Measurements from ENCODE around the gene SPEF2.

The SPEF2 gene

GRCh38 chr5:35755966-35756365, 138.3 kb downstream of the SPEF2 start:
- DNase-seq = no peak
- no peak for TF ChIP-seq CTCF (IDR thresholded peaks at IDR 0.05)
- no peak overlapping the region for H3K4me3 ChIP-seq
- H3K27ac ChIP-seq = no peak overlapping the region
- intact Hi-C loops (cut with DNase I; ENCODE audit: low total_unique reads) = no loop called here
- no peaks in the 10 kb centered on the region for H3K36me3 ChIP-seq
- H3K9me3 ChIP-seq = no peaks in the 10 kb centered on the region
- no peaks in the 10 kb centered on the region for H3K4me1 ChIP-seq
- no peaks in the 10 kb centered on the region for H3K27me3 ChIP-seq

- Histone ChIP-seq H3K4me1 (no peaks in the 10 kb centered on the region), H3K27ac (no peak overlapping the region), H3K9me3 (no peaks in the 10 kb centered on the region), H3K27me3 (no peaks in the 10 kb centered on the region), H3K36me3 (no peaks in the 10 kb centered on the region), H3K4me3 (no peak overlapping the region)
- DNase-seq = no peak
- TF ChIP-seq CTCF (IDR thresholded peaks at IDR 0.05) = no peak
- intact Hi-C loops (cut with DNase I; ENCODE audit: low total_unique reads) = no loop called here
Observed at GRCh38 chr5:35758151-35758724, 140.6 kb downstream of the SPEF2 start.

- H3K27ac ChIP-seq = no peak overlapping the region
- H3K27me3 ChIP-seq = no peaks in the 10 kb centered on the region
- H3K4me1 ChIP-seq = no peaks in the 10 kb centered on the region
- H3K36me3 ChIP-seq = no peaks in the 10 kb centered on the region
- intact Hi-C loops (cut with DNase I; ENCODE audit: low total_unique reads) = loop anchor here (10.0 kb wide), 1 partner anchor 163 kb away; no protein-coding TSS in a partner anchor
- DNase-seq = no peak
- H3K4me3 ChIP-seq = no peak overlapping the region
- no peaks in the 10 kb centered on the region for H3K9me3 ChIP-seq
- TF ChIP-seq CTCF (IDR thresholded peaks at IDR 0.05) = no peak
Observed at GRCh38 chr5:35761541-35761940, 143.9 kb downstream of the SPEF2 start.

- intact Hi-C loops (cut with DNase I; ENCODE audit: low total_unique reads) = loop anchor here (10.0 kb wide), 1 partner anchor 162 kb away; no protein-coding TSS in a partner anchor
- no peaks in the 10 kb centered on the region for H3K36me3 ChIP-seq
- H3K9me3 ChIP-seq = no peaks in the 10 kb centered on the region
- no peaks in the 10 kb centered on the region for H3K27me3 ChIP-seq
- H3K4me3 ChIP-seq = no peak overlapping the region
- no peaks in the 10 kb centered on the region for H3K4me1 ChIP-seq
- no peak for TF ChIP-seq CTCF (IDR thresholded peaks at IDR 0.05)
- DNase-seq = no peak
- H3K27ac ChIP-seq = no peak overlapping the region
Observed at GRCh38 chr5:35762368-35762767, 144.7 kb downstream of the SPEF2 start.

- H3K4me1 ChIP-seq = no peaks in the 10 kb centered on the region
- H3K9me3 ChIP-seq = no peaks in the 10 kb centered on the region
- H3K27ac ChIP-seq = no peak overlapping the region
- intact Hi-C loops (cut with DNase I; ENCODE audit: low total_unique reads) = loop anchor here (10.0 kb wide), 1 partner anchor 159 kb away; no protein-coding TSS in a partner anchor
- no peaks in the 10 kb centered on the region for H3K36me3 ChIP-seq
- no peaks in the 10 kb centered on the region for H3K27me3 ChIP-seq
- H3K4me3 ChIP-seq = no peak overlapping the region
- TF ChIP-seq CTCF (IDR thresholded peaks at IDR 0.05) = no peak
- no peak for DNase-seq
Observed at GRCh38 chr5:35765921-35766320, 148.3 kb downstream of the SPEF2 start.

- no peak overlapping the region for H3K27ac ChIP-seq
- H3K27me3 ChIP-seq = no peaks in the 10 kb centered on the region
- intact Hi-C loops (cut with DNase I; ENCODE audit: low total_unique reads) = no loop called here
- no peaks in the 10 kb centered on the region for H3K9me3 ChIP-seq
- no peak overlapping the region for H3K4me3 ChIP-seq
- TF ChIP-seq CTCF (IDR thresholded peaks at IDR 0.05) = no peak
- no peaks in the 10 kb centered on the region for H3K4me1 ChIP-seq
- DNase-seq = no peak
- no peaks in the 10 kb centered on the region for H3K36me3 ChIP-seq
Observed at GRCh38 chr5:35771300-35771699, 153.6 kb downstream of the SPEF2 start.
